ENCODE results near the gene SLC1A5.

The SLC1A5 gene

DNA sequence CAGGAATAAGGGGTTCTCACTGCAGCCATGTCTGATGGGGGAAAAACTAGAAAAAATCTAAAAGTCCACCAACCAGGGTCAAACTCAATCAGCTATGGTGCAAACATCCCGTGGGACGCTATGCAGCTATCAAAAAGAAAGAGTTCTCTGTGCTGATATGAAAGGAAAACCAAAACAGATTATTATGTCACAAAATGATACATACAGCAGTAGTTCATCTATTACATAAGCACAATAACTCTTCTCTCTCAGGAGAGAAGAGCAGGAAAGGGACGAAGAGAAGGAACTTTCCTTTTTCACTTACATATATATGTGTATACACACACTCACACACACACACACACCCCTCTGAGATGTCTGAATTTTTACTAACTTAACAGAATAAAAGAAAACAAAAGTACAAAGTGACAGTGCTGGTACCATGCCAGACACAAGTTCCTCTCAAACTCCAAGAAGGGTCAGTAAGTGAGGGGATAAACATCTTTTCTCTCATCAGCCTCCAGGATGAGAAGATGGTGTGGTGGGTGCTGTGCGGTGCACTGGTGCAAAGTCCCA, 45.4 kb downstream of the SLC1A5 start:
- DNase-seq (ENCODE audit: low spot score): no peak

DNA sequence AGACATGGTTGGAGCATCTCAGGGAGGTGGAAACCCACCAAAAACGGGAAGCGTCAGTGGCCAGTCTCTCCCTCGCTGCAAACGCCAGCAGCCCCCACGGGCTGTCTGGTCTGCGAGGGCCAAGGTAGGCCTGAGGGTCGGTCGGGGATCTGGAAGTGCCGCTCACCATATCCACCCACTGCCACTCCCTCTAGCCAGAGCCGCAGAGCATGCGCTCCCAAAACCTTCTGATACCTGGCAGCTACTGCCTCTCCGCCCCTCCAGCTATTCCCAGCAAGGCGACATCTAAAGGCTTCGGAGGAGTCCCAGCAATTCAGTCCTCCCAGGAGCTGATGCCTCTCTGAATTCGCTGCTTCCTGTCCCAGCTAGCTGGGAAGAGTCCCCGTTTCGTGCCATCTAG, 46.9 kb downstream of the SLC1A5 start:
- DNase-seq (ENCODE audit: low spot score): no peak

DNA sequence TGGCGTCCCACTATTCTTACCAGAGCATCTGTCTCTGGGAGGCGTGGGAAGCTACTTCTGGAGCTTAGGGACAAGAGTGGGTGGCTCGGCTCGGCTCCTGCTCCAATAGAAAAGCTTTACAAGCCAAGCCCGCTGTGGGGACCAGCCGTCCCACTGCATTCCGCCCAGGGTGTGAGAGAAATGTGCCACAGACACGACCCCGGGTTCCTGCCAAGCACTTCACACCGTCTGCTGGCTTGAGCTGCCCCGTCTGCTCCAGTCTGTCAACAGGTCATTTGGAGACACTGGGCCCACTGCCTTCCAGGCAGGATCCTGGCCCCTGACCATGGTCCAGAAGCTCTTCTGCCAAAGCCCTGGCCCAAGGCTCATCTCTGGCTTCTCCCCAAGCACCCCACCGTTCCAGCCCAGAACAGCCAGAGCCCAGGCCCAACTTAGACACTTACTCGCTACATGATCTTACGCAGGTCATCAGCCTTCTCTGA, 49.1 kb downstream of the SLC1A5 start:
- DNase-seq (ENCODE audit: low spot score): no peak

DNA sequence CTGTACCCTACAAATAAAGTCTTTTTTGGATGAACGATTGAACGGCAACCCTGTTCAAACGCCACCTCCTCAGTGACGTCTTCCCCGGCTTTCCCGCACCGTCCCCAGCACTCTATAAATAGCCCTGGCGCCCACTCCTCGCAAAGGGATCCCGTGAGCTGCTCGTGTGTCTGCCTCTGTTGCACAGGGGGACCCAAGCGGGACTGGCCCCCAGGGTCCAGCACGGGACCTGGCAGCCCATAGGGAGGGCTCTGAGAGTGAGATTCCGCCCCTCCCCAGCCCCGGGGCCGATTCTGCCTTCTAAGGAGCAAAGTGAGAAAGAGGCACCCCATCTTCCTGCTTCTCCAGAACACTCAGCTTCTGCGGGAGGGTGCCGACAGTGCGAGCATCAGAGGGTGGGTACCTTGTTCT, 50.6 kb downstream of the SLC1A5 start:
- no peak for DNase-seq (ENCODE audit: low spot score)

DNA sequence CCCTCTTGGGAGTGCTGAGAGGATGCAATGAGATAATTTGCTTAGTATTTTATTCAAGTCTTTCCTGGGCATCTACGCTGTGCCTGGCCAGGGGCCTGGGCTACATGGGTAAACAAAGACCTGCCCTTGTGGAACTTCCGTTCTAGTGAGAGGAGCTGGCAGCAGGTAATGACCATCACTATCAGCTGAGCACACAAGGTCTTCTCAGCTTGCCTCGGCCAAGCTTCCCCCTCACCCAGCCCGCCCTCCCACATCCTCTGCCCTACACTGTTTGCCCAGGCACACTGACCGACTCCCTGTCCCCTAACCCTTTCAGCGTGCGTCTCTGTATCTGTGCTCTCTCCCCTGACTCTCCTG, 51.1 kb downstream of the SLC1A5 start:
- DNase-seq (ENCODE audit: low spot score): no peak

DNA sequence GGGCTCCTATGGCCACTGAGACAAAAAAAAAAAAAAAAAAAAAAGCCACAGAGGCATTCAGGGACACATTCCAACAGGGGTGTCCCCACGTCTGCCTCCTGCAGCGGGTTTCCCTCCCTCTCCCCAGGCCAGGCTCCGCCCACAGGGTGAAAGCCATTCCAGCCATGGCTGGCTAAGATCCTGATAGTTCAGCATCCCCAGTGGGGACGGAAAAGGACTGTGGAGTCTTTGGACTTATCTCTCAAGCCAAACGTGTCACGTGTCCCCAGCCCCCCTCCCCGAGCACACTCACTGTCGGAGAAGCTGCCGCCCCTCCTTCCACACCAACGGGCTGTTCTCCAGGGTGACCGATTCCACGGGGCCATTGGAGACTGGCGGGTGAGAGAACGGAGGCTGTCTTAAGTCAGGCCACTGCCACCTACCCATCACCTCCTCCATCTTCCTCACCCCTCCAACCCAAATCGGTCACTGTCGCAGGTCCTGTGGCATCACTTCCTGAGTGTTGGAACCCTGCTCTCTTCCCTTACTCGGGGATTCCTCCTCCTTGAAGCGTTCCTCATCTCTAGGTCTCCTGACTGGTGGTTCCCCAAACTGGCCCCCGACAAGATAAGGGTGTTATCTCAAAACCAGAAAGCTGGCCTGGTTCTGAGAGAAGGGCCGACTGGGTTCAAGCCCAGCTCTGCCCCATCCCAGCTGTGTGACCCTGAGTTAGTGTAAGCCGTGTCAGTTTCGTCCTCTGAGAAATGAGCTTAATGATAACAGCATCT, 51.7 kb downstream of the SLC1A5 start:
- peak; percentile 35 for DNase-seq (ENCODE audit: low spot score)

DNA sequence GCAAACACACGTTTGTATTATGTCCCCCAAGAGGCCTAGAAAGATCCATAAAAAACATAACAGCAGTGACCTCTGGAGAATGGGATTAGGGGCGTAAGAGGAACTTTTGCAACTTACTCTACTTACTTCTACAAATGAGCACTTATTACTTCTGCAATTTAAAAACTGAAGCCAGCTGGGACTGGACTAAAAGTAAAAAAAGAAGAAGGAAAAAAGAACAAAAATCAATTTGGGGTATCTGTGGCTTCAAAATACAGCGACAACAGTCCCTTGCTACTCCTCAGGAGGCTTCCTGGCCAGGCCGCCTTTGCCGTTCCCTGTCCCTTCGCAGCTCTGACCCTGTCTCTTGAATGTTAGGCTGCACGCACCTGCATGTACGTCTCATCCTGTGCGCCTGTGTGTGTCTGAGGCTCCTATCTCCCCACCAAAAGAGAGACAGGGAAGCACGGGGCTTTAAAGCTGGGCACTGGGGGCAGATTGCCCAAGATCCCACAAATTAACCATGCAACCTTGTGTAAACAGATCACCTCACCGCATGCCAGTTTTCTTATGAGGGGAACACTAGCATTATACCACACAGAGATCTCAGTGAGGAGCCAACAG, 54.6 kb downstream of the SLC1A5 start:
- no peak for DNase-seq (ENCODE audit: low spot score)

DNA sequence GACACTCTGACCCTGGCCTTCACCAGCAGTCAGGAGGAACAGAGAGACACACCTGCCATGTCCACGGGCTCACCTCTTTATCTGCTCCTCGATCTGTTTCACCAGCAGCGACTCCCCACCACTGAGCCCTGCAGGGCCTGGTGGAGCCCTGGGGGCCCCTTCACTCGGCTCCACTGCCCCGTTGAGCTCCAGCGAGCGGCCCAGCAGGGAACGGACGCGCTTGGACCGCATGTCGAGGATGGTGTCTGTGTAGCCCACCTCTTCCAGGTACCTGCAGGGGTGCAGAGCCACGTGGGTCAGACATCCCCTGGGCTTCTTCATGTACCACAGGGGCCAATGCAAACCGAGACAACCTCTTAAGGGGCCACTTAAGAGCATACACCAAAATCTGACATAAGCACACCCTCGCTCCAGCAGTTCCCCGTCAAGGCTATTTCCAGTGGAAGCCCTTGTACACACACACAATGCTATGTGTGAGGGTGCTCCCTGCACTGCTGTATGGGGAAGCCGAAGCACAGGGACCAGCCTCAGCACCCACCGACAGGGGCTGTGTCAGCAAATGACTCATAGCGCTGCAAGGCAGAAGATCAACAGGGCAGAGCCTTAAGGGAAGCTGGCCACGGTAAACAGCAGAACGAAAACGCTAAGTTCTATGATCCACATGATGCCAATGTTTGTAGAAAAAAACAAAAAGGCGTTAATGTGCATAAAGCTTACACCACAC, 55.3 kb downstream of the SLC1A5 start:
- no peak for DNase-seq (ENCODE audit: low spot score)

DNA sequence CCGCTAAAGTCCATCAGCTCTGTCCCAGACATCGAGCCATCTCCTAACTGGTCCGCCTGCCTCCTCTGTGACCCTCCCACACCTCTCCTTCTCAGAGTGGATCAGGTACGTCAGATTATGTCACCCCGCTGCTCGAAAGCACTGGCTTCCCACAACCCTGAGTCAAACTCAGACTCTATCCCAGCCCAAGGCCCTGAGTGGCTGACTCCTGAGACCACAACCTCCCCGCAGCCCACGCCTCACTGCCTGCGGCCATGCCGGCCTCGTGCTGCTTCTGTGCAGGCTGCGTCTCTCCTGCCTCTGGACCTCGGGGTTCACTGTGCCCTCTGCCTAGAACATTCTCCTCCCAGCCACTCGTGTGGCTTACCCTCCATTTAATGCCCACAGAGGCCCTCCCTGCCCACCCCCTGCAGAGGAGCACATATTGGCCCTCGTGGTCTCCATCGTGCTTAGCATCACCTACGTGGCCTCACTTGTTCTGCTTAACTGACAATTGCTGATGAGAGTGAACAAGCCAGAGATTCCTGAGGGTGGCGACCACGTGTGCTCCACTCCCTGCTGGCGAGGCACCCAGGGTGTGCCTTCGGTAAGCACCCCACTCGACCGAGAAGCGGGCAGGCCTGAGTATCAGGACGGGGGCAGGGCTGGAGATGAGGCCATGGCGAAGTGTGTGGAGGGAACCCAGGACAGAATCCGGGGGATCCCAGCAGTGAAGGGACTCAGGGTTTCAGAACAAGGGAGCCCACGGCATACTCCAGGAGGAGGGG, 56.0 kb downstream of the SLC1A5 start:
- no peak for DNase-seq (ENCODE audit: low spot score)

DNA sequence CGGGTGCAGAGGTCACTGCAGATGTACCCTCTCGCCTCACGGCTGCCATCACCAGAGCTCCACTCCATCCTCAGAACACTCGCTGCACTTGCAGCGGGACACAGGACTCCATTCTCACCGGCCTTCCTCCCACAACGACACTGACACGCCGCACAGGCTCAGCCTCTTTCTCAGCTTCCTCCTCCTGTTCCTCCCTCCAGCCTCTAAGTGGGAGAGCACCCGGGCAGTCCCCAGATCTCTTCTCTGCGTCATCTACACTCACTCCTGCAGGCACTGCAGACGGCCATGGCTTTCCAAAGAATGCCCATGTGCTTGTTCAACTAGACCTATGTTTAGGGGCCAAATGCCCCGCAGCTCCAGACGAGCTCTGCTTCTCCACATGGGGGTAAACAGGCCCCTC, 56.8 kb downstream of the SLC1A5 start:
- no peak for DNase-seq (ENCODE audit: low spot score)

DNA sequence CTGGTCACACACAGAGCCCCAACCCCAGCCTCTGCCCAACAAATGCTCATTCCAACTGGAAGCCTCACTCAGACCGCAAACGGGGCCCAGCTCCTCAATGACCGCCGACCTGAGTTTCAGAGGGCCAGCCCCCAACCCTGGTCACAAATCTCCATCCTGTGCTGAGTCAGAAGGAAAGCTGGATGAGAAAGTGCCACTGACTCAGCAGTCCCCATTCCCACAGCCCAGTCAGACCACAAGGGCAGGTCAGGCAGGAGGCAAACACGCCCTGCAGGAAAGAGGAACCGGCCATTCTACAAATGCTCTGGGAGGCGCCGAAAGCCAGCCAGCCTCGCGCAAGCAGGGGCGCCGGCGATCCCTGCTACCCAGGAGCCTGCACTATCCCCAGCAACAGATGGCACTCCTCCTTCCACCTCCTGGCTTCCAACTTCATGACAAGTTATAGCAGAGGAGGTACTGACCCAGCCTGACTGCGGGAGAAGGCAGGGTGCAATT, 57.3 kb downstream of the SLC1A5 start:
- peak; percentile 87 for DNase-seq (ENCODE audit: low spot score)

DNA sequence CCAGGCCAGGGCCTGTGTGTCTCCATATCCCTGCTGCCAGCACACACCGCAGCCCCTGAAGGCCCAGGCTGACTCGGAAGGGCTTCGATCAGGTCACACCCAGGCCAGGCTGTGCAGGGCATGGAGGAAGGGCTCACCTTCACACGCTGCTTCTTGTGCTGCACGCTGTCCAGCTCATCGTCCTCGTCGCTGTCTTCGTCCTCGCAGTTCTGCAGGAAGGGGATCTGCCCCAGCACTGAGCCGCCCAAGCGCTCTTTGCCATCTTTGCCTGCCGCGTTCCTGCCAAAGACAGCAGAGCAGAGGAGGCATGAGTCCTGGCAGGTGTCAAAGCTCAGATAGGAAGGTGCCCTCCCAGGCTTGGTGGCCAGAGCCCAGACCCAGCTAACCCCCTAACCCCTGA, 57.8 kb downstream of the SLC1A5 start:
- DNase-seq (ENCODE audit: low spot score): no peak

DNA sequence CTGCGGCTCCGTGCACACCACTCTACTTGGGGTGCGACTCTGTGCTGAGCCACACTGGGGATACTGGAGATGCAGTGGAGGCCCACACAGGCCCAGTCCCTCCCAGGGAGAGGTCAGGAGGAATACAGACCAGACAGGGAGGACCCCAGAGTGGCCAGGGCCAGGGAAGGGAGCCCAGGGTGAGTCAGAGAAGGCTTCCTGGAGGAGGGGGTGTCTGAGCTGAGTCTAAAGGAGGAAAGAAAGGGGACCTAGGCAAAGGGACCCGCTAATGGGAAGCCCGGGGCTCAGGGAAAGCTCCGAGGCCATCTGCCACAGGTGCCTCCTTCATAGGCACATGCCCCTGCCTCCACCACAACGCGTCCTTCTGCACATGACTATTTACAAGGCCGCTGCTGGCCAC, 58.2 kb downstream of the SLC1A5 start:
- DNase-seq (ENCODE audit: low spot score): no peak

DNA sequence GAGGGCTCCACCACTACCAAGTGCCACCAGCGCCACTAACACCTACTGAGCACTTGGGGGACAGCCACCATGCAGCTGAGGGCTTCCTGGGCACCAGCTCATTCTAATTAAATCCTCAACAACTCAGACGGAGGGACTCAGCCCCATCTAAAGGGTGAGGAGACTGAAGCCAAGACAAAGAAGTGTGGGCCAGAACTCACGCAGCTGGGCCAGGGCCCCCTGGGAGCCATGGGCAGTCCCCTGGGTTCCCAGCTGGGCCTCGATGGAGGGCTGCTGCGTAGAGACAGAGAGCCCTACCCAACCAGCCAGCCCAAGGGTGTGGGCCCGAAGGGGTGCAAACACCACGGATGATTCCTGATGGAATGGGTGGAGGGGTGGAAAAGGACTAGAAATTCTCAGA, 58.7 kb downstream of the SLC1A5 start:
- DNase-seq (ENCODE audit: low spot score): no peak

DNA sequence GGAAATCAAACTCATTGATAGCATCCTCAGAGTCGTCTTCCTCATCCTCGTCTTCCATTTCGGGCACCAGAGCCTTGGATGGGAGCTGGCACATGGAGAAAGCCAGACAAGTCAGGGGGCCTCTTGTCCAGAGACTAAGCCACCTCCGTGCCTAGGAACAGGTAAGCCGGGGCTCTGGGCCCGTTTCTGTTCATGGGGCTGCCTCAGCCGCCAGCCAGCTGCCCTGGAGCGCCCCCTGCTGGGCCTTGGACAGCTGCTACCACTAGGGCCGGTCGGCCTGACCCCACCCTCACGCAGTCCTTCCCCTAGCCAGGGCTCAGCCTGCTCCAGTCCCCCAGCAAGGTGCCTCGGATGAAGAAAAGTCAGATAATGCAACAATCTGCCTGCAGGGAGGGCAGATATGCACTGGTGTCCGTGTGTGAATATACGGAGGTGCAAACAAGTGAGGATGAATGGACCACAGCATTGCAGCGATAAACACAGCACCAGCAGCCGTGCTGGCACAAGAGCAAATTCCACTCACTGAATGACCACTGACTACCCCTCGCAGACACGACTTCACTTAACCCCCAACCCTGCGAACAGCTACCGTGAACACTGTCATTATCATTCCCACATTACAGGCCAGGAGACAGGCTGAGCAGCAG, 59.6 kb downstream of the SLC1A5 start:
- peak; percentile 91 for DNase-seq (ENCODE audit: low spot score)

DNA sequence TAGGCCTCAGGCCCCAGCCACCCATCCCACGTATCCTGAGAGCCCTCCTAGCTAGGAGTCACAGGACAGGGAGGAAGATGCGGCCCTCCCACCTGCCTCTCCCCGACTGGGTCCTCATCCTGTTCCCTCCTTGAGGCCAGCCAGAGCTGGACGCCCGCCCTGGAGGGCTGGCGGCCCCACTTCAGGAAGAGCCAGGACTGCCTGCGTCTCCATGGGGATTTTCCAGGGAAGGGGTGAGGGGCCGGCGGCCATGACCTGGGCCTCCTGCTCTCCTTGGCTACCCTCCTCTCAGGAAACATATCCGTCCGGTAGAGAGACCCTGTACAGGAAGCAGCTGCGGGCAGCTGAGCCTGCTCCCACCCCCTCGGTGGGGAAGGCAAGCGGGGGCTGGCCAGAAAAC, 60.2 kb downstream of the SLC1A5 start:
- no peak for DNase-seq (ENCODE audit: low spot score)

DNA sequence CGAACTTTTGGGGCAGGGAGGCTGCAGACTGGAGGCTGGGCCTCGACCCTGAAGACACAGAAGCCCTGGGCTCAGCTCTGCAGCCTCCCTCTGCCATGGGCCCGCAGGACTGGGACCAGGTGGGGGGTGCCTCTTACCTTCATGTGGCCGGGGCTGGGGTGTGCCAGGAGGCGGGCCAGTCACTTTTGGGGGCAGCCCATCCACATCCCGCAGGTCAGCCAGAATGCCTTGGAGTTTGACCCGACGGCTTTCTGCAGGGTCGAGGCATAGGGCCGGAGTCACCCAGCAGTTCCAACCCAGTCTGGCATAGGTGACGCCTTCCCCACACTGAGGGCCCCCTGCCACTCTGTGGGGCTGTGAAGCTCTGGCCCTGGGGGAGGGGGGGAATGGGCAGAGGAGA, 60.6 kb downstream of the SLC1A5 start:
- DNase-seq (ENCODE audit: low spot score): no peak

DNA sequence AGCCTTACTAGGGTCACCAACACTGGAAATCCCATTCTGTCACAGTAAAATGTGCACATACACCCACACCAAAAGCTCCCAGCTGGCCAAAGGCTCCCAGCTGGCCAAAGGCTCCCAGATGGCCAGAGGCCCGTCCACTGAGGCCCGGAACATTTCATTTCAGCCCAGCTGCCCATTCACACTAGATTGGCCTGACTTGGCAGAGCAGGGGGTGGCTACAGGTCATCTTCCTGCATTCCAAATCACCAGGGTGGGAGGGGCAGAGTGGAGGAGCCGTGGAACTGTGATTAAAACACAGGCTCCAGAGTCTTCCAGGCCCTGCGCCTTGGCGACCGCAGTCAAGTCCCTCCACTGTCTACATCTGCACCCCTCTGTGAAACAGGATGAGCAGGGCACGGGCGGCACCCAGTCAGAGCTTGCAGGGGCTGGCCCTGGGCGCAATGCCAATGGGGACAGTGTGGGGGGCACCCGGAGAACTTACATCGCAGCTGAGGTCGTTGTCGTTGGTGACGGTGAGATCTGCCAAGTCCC, 61.4 kb downstream of the SLC1A5 start:
- DNase-seq (ENCODE audit: low spot score): no peak

DNA sequence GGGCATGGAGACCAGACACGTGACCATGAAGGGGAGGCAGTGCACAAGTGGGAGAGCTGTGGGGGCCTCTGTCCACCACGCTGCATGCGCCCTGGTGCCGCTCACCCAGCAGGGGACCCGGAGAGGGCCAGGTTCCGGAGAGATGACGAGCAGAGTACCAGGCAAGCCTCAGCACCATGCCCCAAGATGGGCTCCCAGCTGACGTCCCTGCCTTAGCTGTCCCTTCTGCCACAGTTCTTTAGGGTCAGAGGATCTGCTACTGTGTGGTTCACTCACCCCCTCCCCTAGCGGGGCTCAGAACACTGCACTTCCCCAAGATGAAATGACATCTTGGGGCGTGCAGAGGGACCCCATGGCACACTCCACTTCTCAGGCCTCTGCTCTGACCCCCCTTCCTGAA, 61.8 kb downstream of the SLC1A5 start:
- DNase-seq (ENCODE audit: low spot score): no peak

DNA sequence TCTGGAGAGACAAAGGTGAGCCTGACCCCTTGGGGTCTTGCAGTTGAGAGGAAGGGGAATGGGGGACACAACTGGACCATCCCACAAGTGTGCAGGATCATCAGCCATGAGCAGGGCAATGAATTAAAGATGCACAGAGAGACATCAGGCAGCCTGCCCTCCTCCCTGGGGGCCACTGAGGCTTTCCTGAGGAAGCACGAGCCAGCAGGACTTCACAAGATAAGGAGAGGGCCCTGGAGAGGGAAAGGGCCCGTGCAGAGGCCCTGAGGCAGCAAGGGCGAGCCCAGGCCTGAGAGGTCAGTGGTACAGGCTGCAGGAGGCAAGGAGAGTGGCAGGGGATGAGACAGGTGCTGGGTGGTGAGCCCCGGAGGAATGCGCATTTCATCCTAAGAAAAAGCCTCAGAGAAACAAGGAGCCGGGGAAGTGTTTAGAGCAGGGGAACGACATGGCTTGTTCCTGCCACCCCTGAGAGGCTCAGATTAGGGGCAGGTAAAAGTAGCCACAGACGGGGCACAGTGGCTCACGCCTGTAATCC, 62.5 kb downstream of the SLC1A5 start:
- no peak for DNase-seq (ENCODE audit: low spot score)
